OCI-LY3 (cell line): ENCODE results near the gene SGCG.

Experiments used
- H2AFZ ChIP-seq: fragments of 200-600, 300-600 bp; shearing (Covaris generic); 2 replicates; pipeline ENCODE4 v1.6.0; 2014; ENCODE audit warnings: antibody characterized with exemption, low read depth, low read length
- H3K27ac ChIP-seq: fragments of 200-600, 300-600 bp; sonication (generic); 2 replicates; pipeline ENCODE4 v1.5.1; 2014; ENCODE audit warnings: mild to moderate bottlenecking, low read length, moderate library complexity, mixed read lengths
- H3K27me3 ChIP-seq: fragments of 200-600, 300-600 bp; sonication (generic); 2 replicates; pipeline ENCODE4 v1.6.1; 2014; ENCODE audit warnings: low read depth, low read length, mixed read lengths
- H3K36me3 ChIP-seq: fragments of 200-600, 300-600 bp; sonication (generic); replicated peaks from 2 replicates; pipeline ENCODE3; 2014; ENCODE audit warnings: low read depth, low read length, mixed read lengths
- H3K4me1 ChIP-seq: fragments of 300-600, 200-600 bp; sonication (generic); 2 replicates; pipeline ENCODE4 v1.6.1; 2014; ENCODE audit warnings: low read length, mixed read lengths
- H3K4me2 ChIP-seq: fragments of 200-600, 300-600 bp; sonication (generic); 2 replicates; pipeline ENCODE4 v1.6.1; 2014; ENCODE audit warnings: low read length, mixed read lengths
- H3K4me3 ChIP-seq: fragments of 300-600, 200-600 bp; sonication (generic); 2 replicates; pipeline ENCODE4 v1.5.1; 2014; ENCODE audit warnings: antibody characterized with exemption, mild to moderate bottlenecking, low read length, moderate library complexity
- H3K79me2 ChIP-seq: fragments of 300-600, 200-600 bp; shearing (Covaris generic); 2 replicates; pipeline ENCODE4 v1.6.1; 2014; ENCODE audit warnings: mild to moderate bottlenecking, low read length, mixed read lengths
- H3K9ac ChIP-seq: fragments of 300-600, 200-600 bp; shearing (Covaris generic); 2 replicates; pipeline ENCODE4 v1.6.0; 2014; ENCODE audit warnings: mild to moderate bottlenecking, low read length, moderate library complexity
- H3K9me3 ChIP-seq: fragments of 200-600, 300-600 bp; shearing (Covaris generic); 2 replicates; pipeline ENCODE4 v1.6.1; 2014; ENCODE audit warnings: low read length, mixed read lengths; ENCODE audit not compliant: insufficient read depth
- H4K20me1 ChIP-seq: fragments of 200-600, 300-600 bp; sonication (generic); 2 replicates; pipeline ENCODE4 v1.6.1; 2016; ENCODE audit warnings: low read length, mixed read lengths; ENCODE audit not compliant: insufficient read depth
- CTCF ChIP-seq: fragments of 200-600, 300-600 bp; sonication (generic); IDR thresholded peaks from 2 replicates; pipeline ENCODE4 v1.5.1; 2014; ENCODE audit warnings: antibody characterized with exemption, low read length, low read depth
- EZH2phosphoT487 ChIP-seq: fragments of 200-600 bp; shearing (Covaris generic); IDR thresholded peaks from 2 replicates; pipeline ENCODE4 v1.6.1; 2018; ENCODE audit warnings: antibody characterized with exemption, mixed run types, low read depth

SGCG gene

GRCh38 chr13:23157781-23158180 lies 23.0 kb upstream of the SGCG start:
- Histone ChIP-seq H3K27me3 (no peaks in the 10 kb centered on the region), H3K4me3 (no peak overlapping the region), H3K27ac (no peak overlapping the region), H3K9me3 (no peaks in the 10 kb centered on the region), H3K4me2 (no peak overlapping the region), H2AFZ (no peak overlapping the region), H3K9ac (no peak overlapping the region), H4K20me1 (no peaks in the 10 kb centered on the region), H3K4me1 (no peaks in the 10 kb centered on the region), H3K79me2 (no peaks in the 10 kb centered on the region), H3K36me3 (no peaks in the 10 kb centered on the region)
- TF ChIP-seq CTCF (no peak), EZH2phosphoT487 (no peak)

DNA sequence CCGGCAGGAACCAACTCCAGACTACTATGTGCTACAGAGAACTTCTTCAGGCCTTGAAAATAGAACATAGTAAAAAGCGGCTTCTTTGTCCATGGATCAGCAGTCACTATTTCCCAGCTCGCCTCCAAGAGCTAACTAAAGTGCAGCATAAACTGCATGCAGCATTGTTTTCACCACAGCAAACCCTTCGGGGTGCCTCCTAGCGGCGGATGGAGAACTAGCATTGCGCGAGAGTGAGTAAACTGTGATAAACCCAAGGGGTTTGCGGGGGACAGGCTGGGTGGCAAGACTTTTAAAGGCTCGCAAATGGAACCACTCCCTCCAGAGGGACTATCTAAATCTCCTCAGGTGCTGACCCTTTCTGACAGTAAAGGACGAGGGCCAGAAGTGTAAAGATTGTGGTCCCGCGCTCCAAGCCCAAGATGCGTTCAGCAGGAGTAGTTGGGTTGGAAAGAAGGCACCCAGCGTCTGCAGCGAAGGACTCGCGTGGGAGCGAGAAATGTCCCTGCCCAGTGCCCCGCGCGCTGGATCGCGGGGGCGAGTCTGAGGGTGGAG lies 21.5 kb upstream of the SGCG start:
- Histone ChIP-seq H3K36me3 (no peaks in the 10 kb centered on the region), H3K27me3 (no peaks in the 10 kb centered on the region), H3K4me1 (no peaks in the 10 kb centered on the region), H3K9me3 (no peaks in the 10 kb centered on the region), H3K4me2 (no peak overlapping the region), H3K9ac (no peak overlapping the region), H3K4me3 (no peak overlapping the region), H3K27ac (no peak overlapping the region), H4K20me1 (no peaks in the 10 kb centered on the region), H3K79me2 (no peaks in the 10 kb centered on the region), H2AFZ (no peak overlapping the region)
- TF ChIP-seq EZH2phosphoT487 (no peak), CTCF (no peak)

GRCh38 chr13:23159760-23160637 lies 20.8 kb upstream of the SGCG start:
- Histone ChIP-seq H2AFZ (no peak overlapping the region), H3K27ac (no peak overlapping the region), H3K4me1 (no peaks in the 10 kb centered on the region), H4K20me1 (no peaks in the 10 kb centered on the region), H3K4me3 (no peak overlapping the region), H3K9me3 (no peaks in the 10 kb centered on the region), H3K36me3 (no peaks in the 10 kb centered on the region), H3K4me2 (no peak overlapping the region), H3K27me3 (no peaks in the 10 kb centered on the region), H3K79me2 (no peaks in the 10 kb centered on the region), H3K9ac (no peak overlapping the region)
- TF ChIP-seq CTCF (no peak), EZH2phosphoT487 (no peak)

- no peaks in the 10 kb centered on the region for H4K20me1 ChIP-seq
- no peak overlapping the region for H3K4me2 ChIP-seq
- no peak overlapping the region for H3K9ac ChIP-seq
- H3K9me3 ChIP-seq: no peaks in the 10 kb centered on the region
- H3K27ac ChIP-seq: no peak overlapping the region
- no peaks in the 10 kb centered on the region for H3K4me1 ChIP-seq
- no peaks in the 10 kb centered on the region for H3K79me2 ChIP-seq
- no peak overlapping the region for H2AFZ ChIP-seq
- no peaks in the 10 kb centered on the region for H3K27me3 ChIP-seq
- H3K36me3 ChIP-seq: no peaks in the 10 kb centered on the region
- no peak for TF ChIP-seq CTCF
- no peak for TF ChIP-seq EZH2phosphoT487
- no peak overlapping the region for H3K4me3 ChIP-seq
Measured at GRCh38 chr13:23160638-23161480, 19.9 kb upstream of the SGCG start.
